Ascending aorta (tissue), 2 donors: Measurements from ENCODE around the gene CDH23. TPM values are rescaled to one million over a fixed set of nuclear protein-coding genes. Genes with fewer than 3 reads are reported as not detected.

Source experiments
- DNase-seq, 2 donors: peaks; one replicate each; pipeline ENCODE4 v3.0.0-alpha.2; 2019; ENCODE audit warnings: low spot score in 2 of 2
- H3K27ac ChIP-seq, 2 donors: fragments of 200-600 bp; sonication (generic); one replicate each; pipeline ENCODE4 v1.5.1; 2016 to 2017; ENCODE audit warnings: mild to moderate bottlenecking in 1 of 2
- H3K27me3 ChIP-seq: fragments of 200-600 bp; sonication (generic); one replicate; pipeline ENCODE4 v1.5.1; 2017
- H3K36me3 ChIP-seq, 2 donors: fragments of 200-600 bp; sonication (generic); one replicate each; pipeline ENCODE4 v1.5.1; 2016
- H3K4me1 ChIP-seq, 2 donors: fragments of 200-600 bp; sonication (generic); one replicate each; pipeline ENCODE4 v1.5.1; 2016 to 2017; ENCODE audit warnings: mild to moderate bottlenecking in 1 of 2
- H3K4me3 ChIP-seq, 2 donors: fragments of 200-600 bp; sonication (generic); one replicate each; pipeline ENCODE4 v1.5.1; 2016 to 2017; ENCODE audit warnings: mild to moderate bottlenecking in 1 of 2
- H3K9me3 ChIP-seq, 2 donors: fragments of 200-600 bp; sonication (generic); one replicate each; pipeline ENCODE4 v1.5.1; 2016
- CTCF ChIP-seq, 3 experiments: fragments of 200-600 bp in 2 of 3; fragments of 450-650 bp in 1 of 3; sonication (generic) in 2 of 3; IDR thresholded peaks; one replicate each; pipeline ENCODE4 v1.5.1; 2016 to 2019; ENCODE audit warnings: antibody characterized with exemption in 3 of 3, mild to moderate bottlenecking in 1 of 3, moderate library complexity in 1 of 3
- intact Hi-C: fragments of 100-400 bp; cut with DNase I; formaldehyde crosslinking; loops from one replicate; pipeline ENCODE4 v1.15.1; 2023
- total RNA-seq: library from RNA; depleted of rRNA; stranded (reverse); fragments of >200 nt; gene quantifications from one replicate; pipeline ENCODE4 v1.1.0, GENCODE V29; 2016

The CDH23 gene
- total RNA-seq, 1 donor from 2014 or later: 40.9 TPM

- no peak overlapping the region for H3K27ac ChIP-seq
- intact Hi-C loops: no loop called here
- TF ChIP-seq CTCF (IDR thresholded peaks at IDR 0.05): no peak
- no peaks in the 10 kb centered on the region for H3K4me1 ChIP-seq
- no peaks in the 10 kb centered on the region for H3K9me3 ChIP-seq
- DNase-seq: no peak
- no peaks in the 10 kb centered on the region for H3K27me3 ChIP-seq
- no peaks in the 10 kb centered on the region for H3K36me3 ChIP-seq
- H3K4me3 ChIP-seq: no peak overlapping the region
These were observed 242.4 kb downstream of the CDH23 start for GRCh38 chr10:71638822-71639719.

- H3K36me3 ChIP-seq: no peaks in the 10 kb centered on the region
- H3K4me3 ChIP-seq: no peak overlapping the region
- no peaks in the 10 kb centered on the region for H3K27me3 ChIP-seq
- H3K27ac ChIP-seq: no peak overlapping the region
- H3K4me1 ChIP-seq: no peaks in the 10 kb centered on the region
- intact Hi-C loops: no loop called here
- DNase-seq: no peak
- no peaks in the 10 kb centered on the region for H3K9me3 ChIP-seq
- no peak for TF ChIP-seq CTCF (IDR thresholded peaks at IDR 0.05)
These were observed 243.9 kb downstream of the CDH23 start for GRCh38 chr10:71640607-71641006.

GRCh38 chr10:71641449-71641848, 244.7 kb downstream of the CDH23 start:
- TF ChIP-seq CTCF (IDR thresholded peaks at IDR 0.05): no peak
- intact Hi-C loops: no loop called here
- H3K27ac ChIP-seq: no peak overlapping the region

GRCh38 chr10:71641986-71642385, 245.3 kb downstream of the CDH23 start:
- H3K4me1 ChIP-seq: no peaks in the 10 kb centered on the region
- no peaks in the 10 kb centered on the region for H3K9me3 ChIP-seq
- no peak for DNase-seq
- H3K36me3 ChIP-seq: no peaks in the 10 kb centered on the region
- intact Hi-C loops: no loop called here
- no peak overlapping the region for H3K27ac ChIP-seq
- TF ChIP-seq CTCF (IDR thresholded peaks at IDR 0.05): no peak
- H3K4me3 ChIP-seq: no peak overlapping the region
- H3K27me3 ChIP-seq: no peaks in the 10 kb centered on the region

More at GRCh38 chr10:71641449-71641848, 244.7 kb downstream of the CDH23 start:
- Histone ChIP-seq H3K9me3 (no peaks in the 10 kb centered on the region), H3K4me3 (no peak overlapping the region), H3K36me3 (no peaks in the 10 kb centered on the region), H3K4me1 (no peaks in the 10 kb centered on the region), H3K27me3 (no peaks in the 10 kb centered on the region)
- DNase-seq: no peak

- H3K36me3 ChIP-seq: no peaks in the 10 kb centered on the region
- H3K27ac ChIP-seq: no peak overlapping the region
- intact Hi-C loops: no loop called here
- no peaks in the 10 kb centered on the region for H3K27me3 ChIP-seq
- DNase-seq: no peak
- H3K9me3 ChIP-seq: no peaks in the 10 kb centered on the region
- H3K4me3 ChIP-seq: no peak overlapping the region
- H3K4me1 ChIP-seq: no peaks in the 10 kb centered on the region
- no peak for TF ChIP-seq CTCF (IDR thresholded peaks at IDR 0.05)
These were observed 247.2 kb downstream of the CDH23 start for GRCh38 chr10:71643904-71644303.
